Measurements from ENCODE around the gene SDS.

GRCh38 chr12:113361574-113362370 is 41.9 kb downstream of the SDS start:
- TF ChIP-seq CTCF (IDR thresholded peaks at IDR 0.05) (no peak), POLR2A (IDR thresholded peaks at IDR 0.05) (no peak)
